Right renal cortex interstitium (tissue), 3 donors: Measurements from ENCODE around the gene UBR3. TPM values are rescaled to one million over a fixed set of nuclear protein-coding genes. Genes with fewer than 3 reads are reported as not detected.

Experiments
- DNase-seq, 3 donors: peaks; one replicate each; pipeline ENCODE4 v3.0.0-alpha.2; 2013; ENCODE audit warnings: low read depth in 3 of 3, low spot score in 2 of 3
- polyA plus RNA-seq, 3 donors: library from polyadenylated mRNA; unstranded; fragments of 120-200 nt; gene quantifications; one replicate each; pipeline ENCODE4 v1.2.1, GENCODE V29; 2013; ENCODE audit not compliant: insufficient read length in 3 of 3

UBR3 gene
- polyA plus RNA-seq, 3 donors, result 37.3 to 40.5 (median 39.5) TPM

DNA sequence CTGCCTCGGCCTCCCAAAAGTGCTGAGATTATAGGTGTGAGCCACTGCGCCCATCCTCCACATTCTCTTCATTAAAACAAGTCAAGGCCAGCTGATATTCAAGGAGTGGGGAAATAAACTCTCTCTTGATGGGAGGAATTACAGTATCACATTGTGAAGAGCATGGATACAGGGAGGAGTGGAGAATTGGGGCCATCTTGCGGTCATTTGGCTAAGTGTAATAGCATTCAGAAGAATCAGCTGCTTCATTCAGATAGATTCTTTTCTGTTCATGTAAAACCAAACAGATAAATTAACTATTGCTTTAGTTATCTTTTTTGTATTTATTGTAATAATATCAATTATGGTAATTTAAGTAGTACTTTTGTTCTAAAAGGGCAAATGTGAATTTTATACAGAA lies 156.3 kb downstream of the UBR3 start:
- no peak for DNase-seq

DNA sequence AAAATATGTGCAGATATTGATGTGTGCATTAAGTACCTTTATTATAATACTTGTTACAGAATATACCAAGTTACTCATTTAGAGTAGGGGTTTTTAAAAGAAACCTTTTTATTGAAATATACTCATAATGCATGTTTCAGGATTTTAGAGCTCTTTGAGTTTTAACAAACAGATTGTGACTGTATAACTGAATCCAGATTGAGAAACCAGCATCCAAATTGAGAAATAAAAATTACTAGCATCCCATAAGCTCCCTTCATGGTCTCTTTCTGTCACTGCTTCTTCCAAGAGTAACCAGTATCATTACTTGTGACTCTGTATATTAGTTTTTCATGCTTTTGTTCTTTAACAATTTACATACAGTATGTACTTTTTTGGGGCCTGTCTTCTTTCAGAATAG lies 156.9 kb downstream of the UBR3 start:
- no peak for DNase-seq

DNA sequence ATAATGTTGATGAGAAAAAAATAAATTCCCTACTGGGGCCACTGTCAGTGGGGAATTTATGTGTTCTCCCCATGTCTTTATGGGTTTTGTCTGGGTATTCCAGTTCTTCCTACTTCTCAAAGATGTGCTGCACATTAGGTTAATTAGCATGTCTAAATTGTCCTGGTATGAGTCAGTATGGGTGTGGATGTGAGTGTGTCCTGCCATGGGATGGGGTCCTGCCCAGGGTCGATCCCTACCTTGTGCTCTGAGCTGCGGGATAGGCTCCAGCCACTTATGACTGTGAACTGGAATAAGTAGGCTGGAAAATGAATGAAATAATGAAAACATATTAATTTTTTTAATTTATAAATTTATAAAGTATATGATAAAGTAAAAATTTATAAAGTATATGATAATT lies 167.5 kb downstream of the UBR3 start:
- no peak for DNase-seq

DNA sequence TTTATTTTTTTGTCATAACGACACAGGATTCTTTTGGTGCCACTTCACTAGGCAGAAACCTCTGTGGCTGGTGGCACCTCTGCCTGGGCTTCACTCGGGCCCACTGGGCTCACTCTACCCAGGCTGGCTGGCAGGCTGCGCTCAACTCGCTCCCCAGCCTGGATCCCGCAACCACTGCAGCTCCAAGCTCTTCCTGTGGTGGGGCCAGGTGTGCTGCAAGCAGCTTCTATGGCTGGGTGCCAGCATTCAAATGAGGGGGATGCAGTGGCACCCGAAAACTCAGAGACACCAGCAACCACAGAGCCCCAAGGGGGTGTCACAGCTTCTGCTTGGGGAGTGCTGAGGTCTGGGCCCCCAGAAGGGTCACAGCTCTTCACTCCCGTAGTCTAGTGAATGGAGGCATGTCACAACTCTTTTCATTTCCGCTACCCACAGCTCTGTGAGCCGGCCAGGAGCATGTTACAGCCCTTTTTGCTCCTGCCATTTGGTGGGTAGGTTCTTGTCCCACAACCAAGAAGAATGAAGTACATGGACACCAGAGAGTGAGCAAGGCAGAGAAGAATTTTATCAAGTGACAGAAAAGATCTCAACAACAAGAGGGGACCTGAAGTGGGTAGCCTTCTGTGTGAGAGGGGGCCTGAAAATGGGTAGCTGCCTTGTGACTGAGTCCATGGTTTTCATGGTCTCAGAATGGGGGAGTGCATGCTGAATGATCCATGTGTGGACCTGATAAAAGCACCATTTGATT lies 170.1 kb downstream of the UBR3 start:
- no peak for DNase-seq

DNA sequence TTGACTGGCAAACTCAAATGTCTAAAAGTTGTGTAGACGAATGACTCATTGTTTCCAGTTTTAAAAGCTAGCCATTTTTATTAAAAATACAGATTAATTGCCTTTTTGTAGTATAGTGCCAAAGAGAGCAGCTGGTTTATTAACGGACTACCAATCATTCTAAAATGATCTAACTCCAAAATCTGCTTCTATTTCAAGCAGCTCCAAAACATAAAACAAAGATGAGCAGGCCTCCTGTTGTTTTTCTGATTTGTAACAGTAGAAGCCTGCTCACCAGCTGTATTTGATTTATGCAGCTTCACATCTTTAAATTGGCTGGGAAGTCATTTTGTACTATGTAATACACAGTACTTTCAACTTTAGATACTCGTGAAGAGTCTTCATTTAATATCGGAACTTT lies 171.8 kb downstream of the UBR3 start:
- no peak for DNase-seq

DNA sequence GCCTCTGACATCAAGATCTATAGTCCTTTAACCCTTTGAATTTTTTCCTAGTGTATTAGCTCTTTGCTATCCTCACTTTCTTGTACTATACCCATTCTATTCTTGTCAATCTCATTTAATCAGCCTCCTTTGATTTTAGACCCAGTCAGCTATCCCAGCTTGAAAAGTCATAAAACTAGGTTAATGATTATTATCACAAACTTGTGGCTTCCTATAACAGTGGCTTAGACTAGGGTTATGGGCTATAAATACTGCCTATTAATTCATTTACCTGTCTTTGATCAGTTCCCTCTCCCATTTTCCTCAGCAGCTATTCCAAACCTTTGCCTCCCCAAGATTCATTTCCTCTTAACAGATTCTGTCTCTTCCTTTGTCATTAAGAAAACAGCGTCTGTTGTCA lies 174.8 kb downstream of the UBR3 start:
- DNase-seq, result no peak

DNA sequence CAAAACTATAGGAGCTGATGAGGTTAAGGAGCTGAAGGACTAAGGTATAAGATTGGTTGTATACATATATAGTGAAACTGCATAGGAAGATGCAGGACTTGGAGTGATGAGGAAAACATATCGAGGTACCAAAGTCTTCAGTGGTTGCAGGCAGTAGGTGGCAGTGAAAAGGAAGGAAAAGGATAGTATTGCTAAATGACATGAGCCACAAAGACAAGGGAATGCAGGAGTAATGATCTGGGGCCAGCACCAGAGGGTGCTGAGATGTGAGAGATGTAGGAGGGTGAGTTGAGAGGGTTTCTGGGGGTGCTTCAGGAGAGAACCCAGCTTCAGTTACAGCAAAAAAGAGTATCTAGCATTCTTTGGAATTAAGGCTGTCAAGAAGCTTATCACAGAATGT lies 178.4 kb downstream of the UBR3 start:
- DNase-seq, result no peak

DNA sequence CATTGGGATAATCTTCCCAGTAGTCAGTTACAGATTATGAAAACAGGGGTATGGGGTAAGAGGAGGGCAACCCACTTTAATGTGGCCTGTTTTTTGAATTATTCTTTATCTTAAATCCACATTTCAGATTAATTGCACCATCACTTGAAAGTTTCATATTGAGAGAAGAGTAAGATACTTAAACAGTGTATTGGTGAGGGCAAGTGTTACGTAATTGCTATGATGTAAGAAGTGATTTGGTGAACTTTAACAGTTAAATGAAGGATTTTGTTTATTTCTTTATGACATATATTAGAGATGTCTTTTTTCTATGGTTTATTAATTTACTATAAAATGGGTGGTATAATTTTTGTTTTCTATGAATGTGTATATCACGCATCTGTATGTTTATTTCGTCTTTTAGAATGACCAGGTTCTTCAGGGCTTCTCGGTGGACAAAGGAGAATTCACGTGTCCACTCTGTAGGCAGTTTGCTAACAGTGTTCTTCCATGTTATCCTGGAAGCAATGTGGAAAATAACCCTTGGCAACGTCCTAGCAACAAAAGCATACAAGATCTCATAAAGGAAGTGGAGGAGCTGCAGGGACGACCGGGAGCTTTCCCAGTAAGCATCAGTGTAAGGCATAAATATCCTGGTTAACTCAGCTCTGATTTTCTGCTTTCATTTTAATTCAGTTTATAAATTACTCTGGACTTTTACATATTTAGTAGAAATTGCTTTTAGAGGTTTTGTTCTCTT lies 179.5 kb downstream of the UBR3 start:
- DNase-seq, result no peak

DNA sequence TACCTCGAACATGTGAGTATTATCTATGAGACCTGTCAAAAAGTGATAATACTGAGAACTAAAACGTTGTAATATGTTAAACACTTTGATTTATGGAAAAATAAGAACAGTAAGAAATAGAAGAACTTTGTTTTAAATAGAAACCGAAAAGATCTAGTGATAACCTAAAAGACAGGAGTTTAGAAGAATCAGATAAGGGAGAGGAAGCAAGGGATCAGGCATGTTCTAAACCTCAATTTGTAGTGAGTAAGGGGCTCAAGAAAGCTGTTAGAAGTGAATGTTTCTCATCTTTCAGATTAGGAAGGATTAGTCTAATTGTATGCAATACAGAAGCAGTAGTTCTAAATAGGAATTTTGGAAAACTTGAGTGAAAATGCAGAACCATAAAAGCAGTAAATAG lies 182.0 kb downstream of the UBR3 start:
- no peak for DNase-seq

DNA sequence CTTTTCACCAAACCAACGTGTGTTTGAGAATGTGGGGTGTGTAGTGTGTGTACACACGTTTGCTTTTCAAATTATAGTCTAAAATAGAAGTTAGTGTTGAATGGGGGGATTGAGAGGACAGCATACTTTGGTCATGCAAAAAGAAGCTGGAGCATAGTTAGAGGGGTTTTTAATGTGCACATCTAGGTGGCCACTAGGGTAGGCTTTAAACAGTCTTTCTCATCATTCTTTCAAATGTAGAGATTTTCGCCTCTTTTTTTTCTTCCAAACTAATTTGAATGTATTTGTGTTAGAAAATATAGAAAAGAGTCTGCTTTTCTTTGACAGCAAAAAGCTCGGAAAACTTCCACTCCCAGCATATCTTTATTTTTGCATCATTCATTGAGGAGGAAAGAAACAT lies 185.5 kb downstream of the UBR3 start:
- DNase-seq, result no peak

DNA sequence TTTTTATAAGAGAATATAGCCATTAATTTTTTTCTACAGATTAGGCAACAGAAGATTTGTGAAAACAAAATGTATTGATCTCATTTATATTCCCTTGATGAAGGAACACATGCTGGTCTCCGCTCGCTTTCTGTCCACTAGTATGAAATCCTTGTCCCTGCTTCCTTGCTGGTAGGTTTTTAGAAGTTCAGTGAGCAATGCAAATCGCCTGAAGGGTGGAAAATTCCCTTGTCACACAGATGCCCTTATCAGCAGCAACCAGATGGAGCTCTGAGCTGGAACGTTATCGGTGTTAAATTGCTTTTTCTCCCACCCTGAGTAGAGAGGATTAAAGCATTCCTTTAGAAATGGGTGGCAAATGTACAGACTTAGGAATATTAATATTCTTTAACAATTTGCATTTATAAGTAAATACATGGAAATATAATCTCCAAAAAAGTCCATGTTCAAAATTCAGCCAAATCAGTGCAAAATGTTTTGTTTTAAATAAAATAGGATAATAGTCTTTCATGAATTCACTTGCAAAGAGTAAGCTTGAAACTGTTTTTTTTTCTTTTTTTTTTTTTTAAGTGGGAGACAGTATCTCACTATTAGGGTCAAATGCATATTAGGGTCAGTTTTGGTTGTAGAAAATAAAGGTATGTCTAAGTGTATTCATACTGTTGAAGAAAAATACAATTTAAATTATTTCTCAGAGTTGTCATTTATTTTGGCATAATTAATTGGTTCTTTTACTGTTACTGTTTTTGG lies 186.7 kb downstream of the UBR3 start:
- DNase-seq, result no peak

DNA sequence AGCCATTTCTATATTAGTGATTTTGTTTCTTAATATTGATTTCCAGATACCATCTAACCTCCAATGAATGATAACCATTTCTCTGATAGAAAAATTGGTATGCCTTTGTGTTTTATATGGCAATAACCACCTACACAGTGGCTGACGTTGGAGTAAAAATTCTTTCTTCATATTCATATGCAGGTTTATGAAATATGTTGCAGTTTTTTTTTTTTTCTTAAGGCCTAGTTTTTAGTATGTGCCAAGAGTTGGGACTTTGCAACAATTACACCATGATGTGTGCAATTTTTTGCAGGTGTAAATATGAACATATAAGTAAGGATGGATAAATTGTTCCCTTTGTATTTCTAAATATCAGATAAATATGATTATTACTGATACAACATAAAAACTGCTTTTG lies 187.5 kb downstream of the UBR3 start:
- no peak for DNase-seq

DNA sequence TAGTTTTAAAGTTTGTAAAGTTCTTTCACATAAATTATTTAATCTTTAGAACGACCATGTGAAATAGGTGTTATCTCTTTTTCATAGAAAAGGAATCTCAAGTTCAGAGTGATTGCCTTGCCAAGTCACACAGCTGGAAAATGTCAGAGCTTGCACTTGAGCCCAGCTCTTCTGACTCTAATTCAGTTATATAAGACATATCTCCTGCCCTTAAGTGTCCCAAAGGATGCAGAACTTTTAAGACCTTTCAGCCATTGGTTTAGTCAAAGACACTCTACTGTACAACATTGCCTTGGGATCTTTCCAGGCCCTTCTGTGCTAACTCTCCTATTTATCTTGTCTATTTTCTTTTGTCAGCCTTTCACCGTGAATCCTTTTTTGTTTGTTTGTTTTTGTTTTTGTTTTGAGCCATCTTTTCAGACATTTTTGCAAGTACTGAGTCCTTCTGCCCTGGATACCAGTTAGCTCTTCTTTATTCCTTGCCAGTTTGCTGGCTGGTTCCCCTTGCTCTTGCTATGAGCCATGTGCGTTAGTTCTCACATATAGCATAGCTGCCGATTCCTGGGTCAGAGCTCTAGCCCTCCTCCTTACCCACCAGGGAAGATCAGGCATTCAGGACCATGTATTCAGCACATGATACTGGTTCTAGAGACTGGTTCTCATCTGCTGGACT lies 190.7 kb downstream of the UBR3 start:
- DNase-seq, result no peak

DNA sequence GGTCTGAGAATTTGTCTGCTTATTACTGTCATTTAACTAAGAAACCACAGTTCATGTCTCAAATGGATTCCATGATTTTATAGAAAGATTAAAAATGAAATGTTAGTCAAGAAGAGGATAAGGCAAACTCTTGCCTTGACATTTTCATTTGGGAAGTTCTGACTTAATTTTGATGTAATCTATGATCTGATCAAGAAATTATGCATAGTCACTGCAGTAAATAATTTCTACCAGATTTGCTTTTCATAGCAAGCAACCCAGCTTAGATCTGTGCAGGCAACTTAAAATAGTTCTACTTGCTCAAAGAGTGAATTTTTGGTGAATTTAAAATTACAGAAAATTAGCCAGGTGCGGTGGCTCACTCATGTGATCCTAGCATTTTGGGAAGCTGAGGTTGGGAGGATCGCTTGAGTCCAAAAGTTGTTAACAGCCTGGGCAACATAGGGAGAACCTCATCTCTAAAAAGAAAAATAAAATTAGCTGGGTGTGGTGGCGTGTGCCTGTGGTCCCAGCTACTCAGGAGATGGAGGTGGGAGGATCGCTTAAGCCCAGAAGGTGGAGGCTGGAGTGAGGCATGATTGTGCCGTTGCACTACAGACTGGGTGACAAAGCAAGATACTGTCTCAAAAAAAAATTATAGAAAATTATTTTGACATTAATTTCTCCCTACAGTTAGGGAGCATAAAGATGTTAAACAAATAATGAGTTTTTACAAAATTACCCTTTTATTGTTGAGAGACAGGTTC lies 192.0 kb downstream of the UBR3 start:
- no peak for DNase-seq

DNA sequence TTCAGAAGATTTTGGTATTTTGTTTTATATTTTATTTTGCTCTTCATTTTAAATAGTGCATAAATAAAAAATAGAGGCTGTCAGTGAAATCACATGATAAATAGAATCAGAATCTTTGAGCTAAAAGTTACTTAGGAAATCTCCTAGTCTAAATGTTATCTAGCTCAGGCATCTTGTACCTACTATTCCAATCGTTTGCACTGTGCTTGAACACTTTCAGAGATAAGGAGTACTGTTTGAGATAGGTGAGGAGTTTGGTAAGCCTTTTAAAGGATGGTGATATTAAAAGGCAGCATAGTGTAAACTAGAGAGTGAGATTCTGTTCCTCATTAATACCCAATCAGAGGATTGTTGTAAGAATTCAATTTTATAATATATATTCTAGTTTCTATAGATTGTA lies 193.5 kb downstream of the UBR3 start:
- no peak for DNase-seq

DNA sequence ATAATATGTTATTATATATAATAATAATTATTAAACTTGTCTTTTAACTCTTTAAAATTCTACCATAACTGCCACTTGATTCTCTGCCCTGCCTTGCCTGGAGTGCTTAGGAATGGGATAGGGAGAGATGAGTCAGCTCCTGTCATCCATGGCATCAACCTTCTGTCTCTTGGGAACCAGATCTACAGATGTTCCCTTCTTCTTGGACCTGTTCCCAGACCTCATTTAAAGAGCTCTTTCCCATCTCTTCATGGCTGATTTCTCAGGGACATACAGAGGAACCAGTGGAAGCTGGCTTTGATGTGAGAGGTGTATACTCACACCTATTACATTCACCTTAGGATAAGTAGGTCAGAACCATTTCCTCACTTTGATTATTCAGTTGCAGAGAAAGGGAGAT lies 195.4 kb downstream of the UBR3 start:
- DNase-seq, result no peak

DNA sequence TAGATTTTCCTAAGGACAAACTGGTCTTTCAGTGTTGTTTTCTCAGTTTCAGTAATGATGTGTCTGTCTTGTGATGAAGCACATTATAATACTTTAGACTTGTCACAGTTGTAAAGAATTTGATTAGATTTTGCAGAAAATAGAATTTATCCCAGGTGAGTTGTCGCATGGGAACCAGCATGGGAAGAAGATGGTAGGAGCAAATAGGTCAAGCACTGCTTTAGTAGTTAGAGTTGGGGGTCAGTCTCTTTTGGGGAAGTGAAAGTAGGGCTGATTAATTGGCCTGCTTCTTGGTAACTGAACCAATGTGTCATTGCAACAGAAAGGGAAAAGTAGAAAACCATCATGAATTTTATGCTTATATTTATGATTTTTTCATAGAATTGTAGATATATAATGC lies 197.5 kb downstream of the UBR3 start:
- DNase-seq, result no peak

DNA sequence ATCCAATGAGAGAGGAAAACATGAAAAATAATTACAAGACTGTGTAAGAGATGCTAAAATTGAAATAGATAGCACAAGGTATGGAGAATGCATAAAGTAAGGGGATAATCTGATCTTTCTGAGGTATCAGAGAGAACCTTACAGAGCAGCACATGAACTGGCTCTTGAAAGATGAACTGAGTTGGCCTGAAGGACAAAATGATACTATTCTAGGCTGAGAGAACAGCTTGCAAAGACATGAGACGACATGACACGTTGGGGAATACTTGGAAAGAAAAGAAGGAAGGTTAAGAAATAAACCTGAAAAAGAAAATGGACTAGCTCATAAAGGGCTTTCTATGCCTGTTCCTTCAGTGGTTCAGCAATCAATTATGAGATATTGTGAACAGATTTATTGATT lies 198.0 kb downstream of the UBR3 start:
- DNase-seq, result no peak

DNA sequence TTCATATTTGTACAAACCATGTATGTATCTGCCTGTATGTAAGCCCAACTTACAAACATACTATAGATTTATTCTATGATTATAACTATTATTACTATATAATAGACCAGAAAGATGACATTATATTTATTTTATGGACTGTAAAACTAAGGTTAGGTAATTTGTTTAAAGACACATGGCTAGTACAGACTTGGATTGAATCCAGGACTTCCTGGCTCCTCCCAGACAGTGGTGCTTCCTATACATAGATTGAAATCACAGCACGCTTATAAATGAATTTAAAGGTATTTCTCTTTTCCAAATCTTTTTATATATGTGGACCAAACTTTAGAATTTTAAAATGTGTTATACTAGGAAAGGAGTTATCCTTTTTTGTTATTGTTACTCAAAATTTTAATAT lies 199.1 kb downstream of the UBR3 start:
- DNase-seq, result no peak

DNA sequence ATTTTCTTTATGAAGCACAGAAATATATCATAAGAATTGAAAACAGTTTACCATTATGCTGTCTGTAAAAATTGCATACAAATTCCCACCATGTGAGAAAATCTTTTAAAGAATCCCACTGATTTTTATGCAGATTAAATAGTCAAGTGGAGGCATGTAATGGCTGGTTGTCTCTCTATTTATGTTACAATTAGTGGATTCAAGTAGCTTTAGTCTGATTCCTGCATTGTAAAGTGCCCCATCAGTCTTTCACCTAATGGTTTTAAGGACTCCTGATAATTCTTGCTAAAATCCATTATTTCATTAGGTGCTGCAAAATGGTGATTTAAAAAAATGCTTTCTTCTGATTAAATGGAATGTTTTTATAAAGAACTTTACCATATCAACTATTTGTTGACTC lies 202.3 kb downstream of the UBR3 start:
- no peak for DNase-seq

DNA sequence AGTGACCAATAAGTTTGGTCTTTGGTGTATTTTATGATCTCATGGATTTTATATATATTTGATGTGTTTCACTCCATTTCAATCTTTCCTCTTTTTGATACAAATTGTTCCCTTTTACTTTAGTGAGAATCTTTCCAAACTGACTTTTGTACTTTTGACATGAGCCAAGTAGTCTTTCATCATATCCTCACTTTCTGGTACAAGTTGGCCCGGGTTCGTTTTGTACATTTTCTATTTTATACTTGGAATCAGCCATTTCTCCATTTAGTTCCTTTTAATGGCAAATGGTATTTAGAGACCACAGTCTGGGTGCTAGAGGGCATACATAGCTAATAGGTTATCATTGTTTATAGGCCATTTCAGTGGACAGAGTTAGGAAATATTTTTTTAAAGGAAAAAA lies 202.8 kb downstream of the UBR3 start:
- DNase-seq, result no peak
